Activated CD4-positive, alpha-beta T cell treated with anti-CD3 and anti-CD28 coated beads, Interleukin-2, amount 50 U/mL, for 4 hours (primary cell): Measurements from ENCODE around the gene KCNG2.

Experiments
- DNase-seq, 2 experiments: peaks; one replicate each; pipeline ENCODE4 v3.0.0-alpha.2; 2020

Gene KCNG2

GRCh38 chr18:79928563-79928960 is 130.8 kb downstream of the KCNG2 start:
- DNase-seq, result no peak

- no peak for DNase-seq
Measured at GRCh38 chr18:79930020-79930642, 132.4 kb downstream of the KCNG2 start.

DNA sequence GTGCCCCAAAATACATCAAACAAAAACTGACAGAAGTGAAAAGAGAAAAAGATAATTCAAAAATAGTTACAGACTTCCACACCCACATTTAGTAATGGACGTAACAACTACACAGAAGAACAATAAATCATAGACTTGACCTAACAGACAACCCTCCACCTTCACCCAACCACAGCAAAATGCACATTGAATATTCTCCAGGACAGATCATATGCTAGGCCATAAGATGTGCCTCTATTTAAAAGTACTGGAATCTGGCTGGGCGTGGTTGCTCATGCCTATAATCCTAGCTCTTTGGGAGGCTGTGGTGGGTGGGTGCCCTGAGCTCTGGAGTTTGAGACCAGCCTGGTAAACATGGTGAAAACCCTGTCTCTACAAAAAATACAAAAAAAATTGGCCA is 133.7 kb downstream of the KCNG2 start:
- no peak for DNase-seq

DNA sequence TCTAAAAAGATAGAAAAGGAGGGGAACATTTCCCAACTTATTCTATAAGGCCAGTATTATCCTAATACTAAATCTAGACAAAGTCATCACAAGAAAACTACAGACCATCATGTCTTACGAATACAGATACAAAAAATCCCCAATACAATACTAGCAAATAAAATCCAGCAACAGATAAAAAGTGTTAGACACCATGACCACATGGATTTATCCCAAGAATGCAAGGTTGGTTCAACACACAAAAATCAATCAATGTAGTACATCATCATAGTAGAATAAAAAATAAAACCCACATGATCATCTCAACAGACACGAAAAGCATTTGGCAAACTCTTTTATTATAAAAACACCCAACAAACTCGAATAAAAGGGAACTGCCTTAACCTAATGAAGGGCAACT is 135.2 kb downstream of the KCNG2 start:
- DNase-seq, result no peak

- DNase-seq, result no peak
Measured at GRCh38 chr18:79933765-79934164, 136.0 kb downstream of the KCNG2 start.

DNA sequence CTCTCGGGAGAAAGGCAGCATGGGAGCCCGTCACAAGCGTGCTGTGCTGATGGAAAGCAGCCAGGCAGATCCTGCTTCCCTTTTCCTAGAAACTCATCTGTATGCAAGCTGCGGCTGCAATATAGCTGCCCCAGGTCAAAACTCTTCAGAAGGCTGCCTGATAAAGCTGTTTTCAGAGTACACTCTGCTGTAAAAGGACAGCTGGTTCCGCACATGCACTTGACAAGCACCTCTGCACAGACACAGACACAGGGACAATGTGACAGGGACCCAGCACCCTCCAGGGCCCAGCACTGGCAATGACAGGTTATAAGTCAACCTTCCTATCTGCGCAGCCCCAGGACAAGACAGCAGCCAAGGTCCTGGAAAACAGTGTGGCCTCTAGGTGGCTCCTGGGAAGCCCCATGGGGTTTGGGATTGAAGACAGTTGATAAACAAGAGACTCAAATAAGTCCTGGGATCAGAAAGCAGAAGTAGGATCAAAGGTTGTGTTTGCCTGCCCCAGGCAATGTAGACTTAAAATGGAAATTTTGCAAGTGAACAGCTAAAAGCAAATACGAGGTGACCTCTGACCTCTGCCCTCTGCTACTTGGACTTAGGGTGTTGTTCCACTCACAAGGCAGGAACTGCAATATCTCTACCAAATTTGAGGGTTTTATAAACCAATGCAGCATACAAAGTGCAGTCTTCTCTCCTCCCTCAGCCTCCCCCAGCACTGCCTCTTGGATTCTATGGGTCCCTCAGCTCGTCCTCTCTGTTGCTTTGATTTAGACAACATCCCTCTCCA is 136.8 kb downstream of the KCNG2 start:
- DNase-seq, result no peak

- no peak for DNase-seq
Measured at GRCh38 chr18:79935098-79935480, 137.4 kb downstream of the KCNG2 start.

DNA sequence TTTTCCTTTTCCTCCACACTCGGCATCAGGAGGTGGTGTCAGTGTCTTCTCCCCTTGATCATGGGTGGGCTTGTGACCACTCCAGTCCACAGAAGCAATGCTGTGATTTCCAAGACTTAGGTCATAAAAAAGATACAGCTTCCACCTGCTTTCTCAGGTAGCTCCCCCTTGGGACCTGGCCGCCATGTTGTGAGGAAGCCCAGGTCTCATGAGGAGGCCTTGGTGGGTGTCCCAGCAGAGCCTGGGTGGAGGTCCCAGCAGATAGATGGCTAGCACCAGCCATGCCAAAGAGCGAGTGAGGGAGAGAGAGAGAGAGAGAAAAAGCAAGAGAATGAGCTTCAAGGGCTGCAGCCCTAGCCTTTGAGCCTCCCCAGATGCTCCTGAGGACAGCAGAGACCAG is 137.8 kb downstream of the KCNG2 start:
- DNase-seq, result no peak

DNA sequence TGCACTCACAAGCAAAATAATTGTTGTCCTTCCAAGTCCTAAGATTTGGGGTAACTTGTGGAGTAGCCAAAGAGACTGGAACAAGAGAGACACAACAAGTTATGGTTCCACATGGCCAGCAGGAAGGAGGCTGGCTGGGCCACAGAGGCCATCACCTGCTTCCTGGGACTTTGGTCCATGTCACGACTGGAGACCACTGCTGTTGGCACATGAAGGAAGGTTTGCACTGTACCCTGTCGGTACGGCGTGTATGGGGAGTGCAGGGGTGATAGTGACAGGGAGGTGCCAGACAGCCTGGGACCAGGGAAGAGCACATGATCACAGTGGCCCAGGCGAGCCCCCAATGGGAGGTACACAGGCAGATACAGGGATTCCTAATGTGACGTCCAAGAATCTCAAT is 138.2 kb downstream of the KCNG2 start:
- no peak for DNase-seq

- no peak for DNase-seq
Measured at GRCh38 chr18:79936641-79937040, 138.9 kb downstream of the KCNG2 start.

- DNase-seq, result no peak
Measured at GRCh38 chr18:79937103-79937860, 139.5 kb downstream of the KCNG2 start.

DNA sequence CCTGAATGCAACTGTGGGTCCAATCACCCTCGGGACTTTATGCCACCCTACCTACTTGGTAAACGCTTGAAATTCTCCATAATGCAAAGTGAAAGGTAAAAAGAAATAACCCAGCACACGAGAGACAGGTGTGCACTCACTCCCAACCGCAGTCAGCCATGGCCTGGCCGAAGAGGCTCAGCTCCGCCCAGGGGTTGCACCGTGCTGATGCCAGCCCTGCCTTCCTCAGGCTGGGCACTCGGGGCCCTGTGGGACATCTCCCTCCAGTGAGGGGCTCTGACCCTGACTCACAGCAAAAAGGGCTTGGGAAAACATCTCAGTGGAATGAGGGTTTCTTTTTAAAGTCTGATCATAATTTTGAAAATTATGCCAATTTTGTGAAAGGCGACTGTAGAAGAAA is 140.5 kb downstream of the KCNG2 start:
- no peak for DNase-seq

DNA sequence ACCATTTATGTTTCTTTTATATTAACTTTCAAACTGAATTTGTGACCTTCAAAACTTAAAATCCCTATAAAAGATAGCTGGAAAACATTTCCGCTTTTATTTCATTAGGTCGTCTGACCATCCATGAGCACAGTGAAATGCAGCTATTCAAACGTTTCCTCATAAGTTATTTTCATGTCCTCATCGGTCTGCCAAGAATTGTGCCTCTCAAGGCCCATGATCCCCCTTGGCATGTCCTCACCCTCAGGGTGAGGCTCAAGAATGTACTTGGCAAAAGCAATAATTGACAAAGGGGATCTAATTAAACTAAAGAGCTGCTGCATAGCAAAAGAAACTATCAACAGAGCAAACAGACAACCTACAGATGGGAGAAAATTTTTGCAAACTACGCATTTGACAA is 141.4 kb downstream of the KCNG2 start:
- DNase-seq, result no peak

DNA sequence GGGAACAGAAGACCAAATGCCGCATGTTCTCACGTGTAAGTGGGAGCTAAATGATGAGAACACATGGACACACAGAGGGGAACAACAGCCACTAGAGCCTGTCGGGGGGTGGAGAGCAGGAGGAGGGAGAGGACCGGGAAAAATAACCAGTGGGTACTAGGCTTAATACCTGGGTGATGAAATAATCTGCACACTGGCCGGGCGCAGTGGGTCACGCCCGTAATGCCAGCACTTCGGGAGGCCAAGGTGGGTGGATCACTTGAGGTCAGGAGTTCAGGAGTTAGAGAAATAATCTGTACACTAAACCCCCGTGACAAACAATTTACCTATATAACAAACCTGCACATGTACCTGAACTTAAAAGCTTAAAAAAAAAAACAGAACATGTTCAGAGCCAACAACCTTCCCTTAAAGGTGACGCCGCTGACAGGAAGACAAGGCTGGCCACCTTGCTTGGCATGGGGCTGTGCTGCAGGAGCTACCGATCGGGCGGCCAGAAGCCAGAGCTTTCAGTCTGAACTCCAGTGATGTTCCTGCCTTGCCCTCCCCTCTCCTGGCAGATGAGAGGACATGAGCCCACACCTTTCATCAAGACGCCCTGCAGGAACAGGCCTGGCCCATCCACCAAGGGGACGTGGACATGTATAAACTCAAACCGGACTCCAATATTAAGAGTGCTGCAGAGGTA is 142.5 kb downstream of the KCNG2 start:
- DNase-seq, result no peak

DNA sequence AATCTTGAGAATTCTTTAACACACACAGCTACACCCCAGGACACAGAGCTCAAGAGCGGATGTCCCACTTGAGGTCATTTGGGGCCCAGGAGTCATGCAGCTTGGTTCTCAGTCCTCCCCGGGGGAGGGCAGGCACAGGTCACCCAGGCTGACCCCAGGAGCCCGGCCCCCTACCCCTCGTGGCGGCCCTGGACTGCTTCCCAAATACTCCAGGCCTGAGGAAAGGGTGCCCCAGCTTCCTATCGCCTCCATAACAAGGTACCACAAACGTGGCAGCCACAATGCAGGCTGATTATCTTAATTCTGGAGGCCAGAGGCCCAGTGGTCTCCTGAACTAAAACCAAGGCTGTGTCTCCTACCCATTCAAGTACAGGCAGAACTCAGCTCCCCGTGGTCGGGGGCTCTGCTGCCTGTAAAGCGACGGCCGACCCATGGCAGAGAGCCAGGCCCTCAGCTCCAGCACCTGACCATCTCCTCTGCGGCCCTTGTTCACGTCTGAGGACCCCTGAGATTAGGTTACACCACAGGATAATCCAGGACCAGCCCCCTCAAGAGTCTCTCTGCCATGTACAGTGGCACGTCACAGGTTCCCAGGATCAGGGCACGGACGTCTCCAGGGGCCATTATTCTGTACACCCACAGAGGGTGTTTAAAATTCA is 143.2 kb downstream of the KCNG2 start:
- DNase-seq, result no peak

GRCh38 chr18:79941473-79942119 is 143.9 kb downstream of the KCNG2 start:
- no peak for DNase-seq

DNA sequence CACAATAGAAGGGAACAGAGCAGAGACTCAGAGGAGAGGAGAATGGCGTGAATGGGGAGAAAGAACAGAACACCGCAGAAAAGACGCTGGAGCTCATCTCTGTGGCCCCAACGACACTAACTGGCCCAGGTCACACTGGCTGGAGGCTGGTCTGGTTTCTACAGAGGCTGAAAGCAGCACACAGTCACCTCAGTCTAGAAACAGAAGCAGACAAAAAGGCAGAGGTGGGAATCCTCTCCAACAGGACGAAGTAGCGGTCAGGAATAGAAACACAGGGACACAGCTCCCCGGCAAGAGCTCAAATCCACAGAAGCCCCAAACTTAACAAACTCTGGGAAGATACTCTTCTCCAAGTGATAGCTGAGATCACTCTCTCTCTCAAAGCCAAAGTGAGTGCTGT is 144.5 kb downstream of the KCNG2 start:
- no peak for DNase-seq

DNA sequence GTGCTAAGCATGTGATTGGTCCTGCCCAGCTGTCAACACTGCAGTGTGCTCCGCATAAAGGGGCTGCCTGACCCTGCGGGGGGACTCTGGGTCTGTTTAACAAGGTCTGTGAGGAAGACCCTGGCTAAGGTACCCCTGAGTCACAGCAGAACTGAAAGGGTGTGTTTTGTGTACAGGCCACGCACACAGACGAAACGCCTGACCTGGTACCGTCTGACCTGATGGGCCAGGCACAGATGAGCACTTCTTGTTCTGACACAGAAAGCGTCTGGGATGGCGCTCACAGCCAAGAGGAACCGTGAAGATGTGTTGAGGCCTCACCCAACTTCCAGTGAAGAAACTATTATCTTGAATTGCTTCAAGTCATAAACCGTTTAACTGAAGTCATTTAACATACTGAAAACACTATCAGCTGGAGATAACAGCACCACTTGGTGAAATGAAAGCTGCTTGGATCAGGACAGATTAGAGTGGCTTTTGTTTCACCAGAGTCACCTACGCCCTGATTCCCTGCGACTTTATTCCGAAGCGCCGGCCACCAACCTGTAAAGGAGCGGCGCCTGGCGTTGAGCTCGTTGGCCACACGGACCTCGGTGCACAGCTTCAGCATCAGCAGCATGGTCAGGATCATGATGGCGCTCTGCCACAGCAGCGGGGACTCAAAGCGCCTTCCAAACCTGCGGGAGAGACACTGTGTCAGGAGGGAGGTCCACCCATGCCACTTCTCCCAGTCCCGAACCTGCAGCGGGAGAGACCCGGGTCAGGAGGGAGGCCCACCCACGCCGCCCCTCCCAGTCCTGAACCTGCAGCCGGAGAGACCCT is 145.3 kb downstream of the KCNG2 start:
- DNase-seq, result no peak

DNA sequence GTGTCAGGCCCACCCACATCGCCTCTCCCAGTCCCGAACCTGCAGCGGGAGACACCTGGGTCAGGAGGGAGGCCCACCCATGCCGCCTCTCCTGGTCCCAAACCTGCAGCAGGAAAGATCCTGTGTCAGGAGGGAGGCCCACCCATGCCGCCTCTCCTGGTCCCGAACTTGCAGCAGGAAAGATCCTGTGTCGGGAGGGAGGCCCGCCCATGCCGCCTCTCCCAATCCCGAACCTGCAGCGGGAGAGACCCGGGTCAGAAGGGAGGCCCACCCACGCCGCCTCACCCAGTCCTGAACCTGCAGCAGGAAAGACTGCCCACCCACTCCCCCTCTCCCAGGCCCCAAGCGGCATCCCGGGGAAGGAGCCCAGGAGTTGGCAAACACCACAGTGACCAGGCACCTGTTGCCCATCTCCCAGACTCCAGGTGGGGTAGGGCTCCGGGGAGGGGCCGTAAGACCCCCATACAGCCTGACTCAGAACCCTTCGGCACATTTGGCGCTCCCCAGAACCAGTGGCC is 145.9 kb downstream of the KCNG2 start:
- DNase-seq, result no peak

- no peak for DNase-seq
Measured at GRCh38 chr18:79944126-79944731, 146.5 kb downstream of the KCNG2 start.

DNA sequence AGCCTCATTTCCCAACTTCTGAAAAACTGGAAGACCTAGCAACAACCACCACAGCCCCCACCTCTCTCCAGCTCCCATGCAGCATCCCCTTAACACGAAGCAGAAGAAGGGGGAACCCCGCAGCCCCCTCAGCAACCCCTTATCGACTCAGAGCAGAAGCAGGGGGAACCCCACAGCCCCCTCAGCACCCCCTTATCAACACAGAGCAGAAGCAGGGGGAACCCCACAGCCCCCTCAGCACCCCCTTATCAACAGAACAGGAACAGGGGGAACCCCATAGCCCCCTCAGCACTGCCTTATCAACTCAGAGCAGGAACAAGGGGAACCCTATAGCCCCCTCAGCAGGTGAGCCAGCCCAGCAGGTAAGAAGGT is 147.0 kb downstream of the KCNG2 start:
- DNase-seq, result no peak
